ENCODE results near the gene GJC1.

DNA sequence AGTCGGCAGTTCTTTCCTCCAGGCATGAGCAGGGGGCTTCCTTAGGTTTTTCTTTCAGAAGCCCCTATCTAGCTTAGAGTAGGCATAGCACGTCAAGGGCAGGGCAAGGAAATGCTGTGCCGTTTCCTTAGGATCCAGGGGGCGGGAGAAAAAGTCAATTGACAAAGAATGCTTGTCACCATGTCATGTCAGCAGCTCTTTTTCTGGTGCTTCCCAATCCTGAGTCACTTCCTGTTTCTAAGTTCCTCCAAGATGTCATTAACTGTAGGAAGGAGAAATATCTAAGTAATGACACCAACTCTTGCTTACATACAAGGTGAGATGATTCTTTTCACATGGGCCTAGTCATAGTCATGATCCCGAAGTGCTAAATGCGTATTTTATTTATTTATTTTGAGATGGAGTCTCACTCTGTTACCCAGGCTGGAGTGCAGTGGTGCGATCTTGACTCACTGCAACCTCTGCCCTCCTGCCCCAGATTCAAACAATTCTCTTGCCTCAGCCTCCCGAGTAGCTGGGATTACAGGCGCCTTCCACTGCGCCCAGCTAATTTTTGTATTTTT lies 35.2 kb downstream of the GJC1 start:
- TF ChIP-seq, protein P1, sequence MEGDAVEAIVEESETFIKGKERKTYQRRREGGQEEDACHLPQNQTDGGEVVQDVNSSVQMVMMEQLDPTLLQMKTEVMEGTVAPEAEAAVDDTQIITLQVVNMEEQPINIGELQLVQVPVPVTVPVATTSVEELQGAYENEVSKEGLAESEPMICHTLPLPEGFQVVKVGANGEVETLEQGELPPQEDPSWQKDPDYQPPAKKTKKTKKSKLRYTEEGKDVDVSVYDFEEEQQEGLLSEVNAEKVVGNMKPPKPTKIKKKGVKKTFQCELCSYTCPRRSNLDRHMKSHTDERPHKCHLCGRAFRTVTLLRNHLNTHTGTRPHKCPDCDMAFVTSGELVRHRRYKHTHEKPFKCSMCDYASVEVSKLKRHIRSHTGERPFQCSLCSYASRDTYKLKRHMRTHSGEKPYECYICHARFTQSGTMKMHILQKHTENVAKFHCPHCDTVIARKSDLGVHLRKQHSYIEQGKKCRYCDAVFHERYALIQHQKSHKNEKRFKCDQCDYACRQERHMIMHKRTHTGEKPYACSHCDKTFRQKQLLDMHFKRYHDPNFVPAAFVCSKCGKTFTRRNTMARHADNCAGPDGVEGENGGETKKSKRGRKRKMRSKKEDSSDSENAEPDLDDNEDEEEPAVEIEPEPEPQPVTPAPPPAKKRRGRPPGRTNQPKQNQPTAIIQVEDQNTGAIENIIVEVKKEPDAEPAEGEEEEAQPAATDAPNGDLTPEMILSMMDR (IDR thresholded peaks at IDR 0.05): no peak
- no peak for TF ChIP-seq POLR2A (IDR thresholded peaks at IDR 0.05)

All from breast epithelium (tissue), 3 donors.